Stimulated activated CD4-positive, alpha-beta T cell treated with anti-CD3 and anti-CD28 coated beads, TNF-alpha, amount 100 ng/mL, for 1 hour (primary cell): ENCODE measurements around the gene SMARCAL1.
"Not testable (repeated sequence)": the region's sequence is repeated elsewhere in the genome, so short reads cannot be mapped to it uniquely, and the experiment has no call there.

Source experiments
- DNase-seq, 3 donors: peaks; one replicate each; pipeline ENCODE4 v3.0.0-alpha.2; 2020; ENCODE audit warnings: low read depth in 3 of 3, low spot score in 1 of 3

The SMARCAL1 gene

GRCh38 chr2:216412022-216412999 is at the start of gene SMARCAL1:
TSS of gene SMARCAL1 (plus strand) at chr2:216412484. CDS start at chr2:216414705, 2,221 bp downstream.
- peak; percentile 92 to 97 (median 93) for DNase-seq

GRCh38 chr2:216362730-216363129 is 49.6 kb upstream of the SMARCAL1 start:
- no peak for DNase-seq

GRCh38 chr2:216363221-216363620 is 49.1 kb upstream of the SMARCAL1 start:
- no peak for DNase-seq

- DNase-seq: no peak
Measured at GRCh38 chr2:216365518-216365917, 46.8 kb upstream of the SMARCAL1 start.

GRCh38 chr2:216366777-216367471 is 45.4 kb upstream of the SMARCAL1 start:
- no peak for DNase-seq

GRCh38 chr2:216369821-216370220 is 42.5 kb upstream of the SMARCAL1 start:
- no peak for DNase-seq

GRCh38 chr2:216370961-216371712 is 41.1 kb upstream of the SMARCAL1 start:
- no peak for DNase-seq

GRCh38 chr2:216371721-216372702 is 40.3 kb upstream of the SMARCAL1 start, which contains the start of gene MARCHF4:
TSS of gene MARCHF4 (minus strand) at chr2:216372483. CDS start at chr2:216370260, 2,223 bp downstream.
- peak in 2 of 3 donors; percentile 33 to 61 for DNase-seq

GRCh38 chr2:216372761-216373291 is 39.5 kb upstream of the SMARCAL1 start:
- no peak for DNase-seq

- DNase-seq: no peak
Measured at GRCh38 chr2:216373896-216374295, 38.4 kb upstream of the SMARCAL1 start.

GRCh38 chr2:216375286-216375685 is 37.0 kb upstream of the SMARCAL1 start:
- no peak for DNase-seq

- DNase-seq: no peak
Measured at GRCh38 chr2:216379977-216380376, 32.3 kb upstream of the SMARCAL1 start.

GRCh38 chr2:216384409-216384808 is 27.9 kb upstream of the SMARCAL1 start:
- DNase-seq: not testable (repeated sequence)

- no peak for DNase-seq
Measured at GRCh38 chr2:216385478-216385877, 26.8 kb upstream of the SMARCAL1 start.

GRCh38 chr2:216387262-216387661 is 25.0 kb upstream of the SMARCAL1 start:
- DNase-seq: no peak

- DNase-seq: no peak
Measured at GRCh38 chr2:216388046-216388884, 24.0 kb upstream of the SMARCAL1 start.

- no peak for DNase-seq
Measured at GRCh38 chr2:216389570-216389969, 22.7 kb upstream of the SMARCAL1 start.

GRCh38 chr2:216391401-216391800 is 20.9 kb upstream of the SMARCAL1 start:
- DNase-seq: no peak
